HCT116 (cell line): ENCODE measurements around the gene SLC35B2.

ENCODE experiments used
- ATF3 ChIP-seq: IDR thresholded peaks from 2 replicates; pipeline ENCODE4 v1.6.1; 2012
- CEBPB ChIP-seq: IDR thresholded peaks from 2 replicates; pipeline ENCODE4 v1.6.1; 2012; ENCODE audit warnings: low read depth
- CTCF ChIP-seq, 3 experiments: fragments of 200-600 bp in 1 of 3; sonication (generic) in 1 of 3; IDR thresholded peaks in 2 of 3; conservative IDR thresholded peaks in 1 of 3; 2 replicates each; pipeline ENCODE4 v1.5.1; 2012 to 2017; ENCODE audit warnings: low read depth in 2 of 3, low read length in 2 of 3, antibody characterized with exemption in 1 of 3, borderline replicate concordance in 1 of 3, control low read depth in 1 of 3, mild to moderate bottlenecking in 1 of 3, mixed read lengths in 1 of 3, mixed run types in 1 of 3, moderate library complexity in 1 of 3; ENCODE audit not compliant: insufficient read depth in 1 of 3
- ELF1 ChIP-seq: IDR thresholded peaks from 2 replicates; pipeline ENCODE4 v1.6.1; 2012; ENCODE audit warnings: low read depth, borderline replicate concordance
- EZH2 ChIP-seq: fragments of 200-600 bp; sonication (generic); IDR thresholded peaks from 2 replicates; pipeline ENCODE4 v1.6.1; 2017; ENCODE audit warnings: antibody characterized with exemption, mixed run types
- JUND ChIP-seq: IDR thresholded peaks from 2 replicates; pipeline ENCODE4 v1.6.1; 2012
- POLR2A ChIP-seq: IDR thresholded peaks from 2 replicates; pipeline ENCODE4 v1.7.0; 2011; ENCODE audit warnings: borderline replicate concordance; ENCODE audit not compliant: insufficient read depth, insufficient read length; ENCODE audit errors: extremely low read depth
- POLR2AphosphoS5 ChIP-seq: IDR thresholded peaks from 2 replicates; pipeline ENCODE4 v1.6.1; 2011; ENCODE audit warnings: mild to moderate bottlenecking, low read depth, low read length, moderate library complexity
- RAD21 ChIP-seq: IDR thresholded peaks from 2 replicates; pipeline ENCODE4 v1.6.1; 2012; ENCODE audit warnings: low read depth, mild to moderate bottlenecking
- SP1 ChIP-seq: IDR thresholded peaks from 2 replicates; pipeline ENCODE4 v1.6.1; 2012; ENCODE audit warnings: low read depth
- YY1 ChIP-seq: IDR thresholded peaks from 2 replicates; pipeline ENCODE4 v1.6.1; 2011; ENCODE audit warnings: low read length, low read depth, moderate library complexity, mild to moderate bottlenecking; ENCODE audit not compliant: insufficient replicate concordance; ENCODE audit errors: extremely low read depth
- ZFX ChIP-seq: fragments of 450-650 bp; IDR thresholded peaks from 2 replicates; pipeline ENCODE4 v1.6.1; 2017
- ZNF274 ChIP-seq: fragments of 200-500 bp; sonication (Bioruptor generic); IDR thresholded peaks from 2 replicates; pipeline ENCODE4 v1.6.1; 2014; ENCODE audit warnings: mild to moderate bottlenecking, low read depth, low read length, inconsistent platforms
- TF ChIP-seq, protein P1 (sequence below): IDR thresholded peaks from 2 replicates; pipeline ENCODE4 v1.6.1; 2011; ENCODE audit warnings: mild to moderate bottlenecking, low read length, moderate library complexity; ENCODE audit not compliant: insufficient replicate concordance; ENCODE audit errors: extremely low read depth

DNA sequence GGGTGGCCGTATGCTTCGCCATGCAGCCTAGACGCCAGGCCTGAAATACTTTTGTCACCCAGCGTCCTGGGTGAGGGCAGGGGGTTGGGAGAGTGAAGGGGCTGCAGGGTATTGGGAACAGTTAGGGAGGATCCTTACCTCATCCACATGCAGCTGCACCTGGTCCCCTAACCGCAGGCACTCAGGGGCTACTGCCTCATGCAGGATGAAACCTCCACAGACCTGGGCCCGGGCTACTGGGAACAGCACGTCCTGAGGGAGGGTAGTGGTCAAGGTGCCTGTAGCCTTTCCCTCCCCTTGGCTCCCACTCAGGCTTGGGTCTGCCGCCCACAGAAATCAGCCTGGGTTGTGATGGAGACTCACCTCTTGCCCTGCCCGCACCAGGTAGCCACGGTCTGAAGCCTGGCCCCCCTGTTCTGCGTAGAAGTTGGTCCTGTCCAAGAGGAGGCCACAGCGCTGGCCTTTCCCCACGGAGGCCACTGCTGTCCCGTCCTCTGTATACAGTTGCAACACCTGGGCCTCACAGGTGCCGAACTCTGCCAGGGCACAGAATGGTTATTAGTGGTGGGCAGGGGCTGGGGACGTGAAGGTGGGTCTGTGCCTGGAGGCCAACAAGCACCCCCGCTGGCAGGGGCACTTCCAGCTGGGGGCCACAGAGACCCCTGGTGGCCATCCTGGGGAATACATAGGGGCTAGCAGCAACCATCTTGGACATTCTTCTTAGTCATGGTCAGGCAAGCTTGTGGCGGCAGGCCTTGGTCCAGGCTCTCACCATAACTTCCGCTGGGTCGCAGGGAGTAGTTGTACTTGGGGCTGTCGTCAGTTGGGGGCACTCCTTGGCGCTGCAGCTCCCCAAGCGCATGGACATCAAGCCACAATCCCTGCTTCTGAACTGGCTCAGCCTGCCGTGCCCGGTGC lies 47.2 kb upstream of the SLC35B2 start:
- TF ChIP-seq, protein P1, sequence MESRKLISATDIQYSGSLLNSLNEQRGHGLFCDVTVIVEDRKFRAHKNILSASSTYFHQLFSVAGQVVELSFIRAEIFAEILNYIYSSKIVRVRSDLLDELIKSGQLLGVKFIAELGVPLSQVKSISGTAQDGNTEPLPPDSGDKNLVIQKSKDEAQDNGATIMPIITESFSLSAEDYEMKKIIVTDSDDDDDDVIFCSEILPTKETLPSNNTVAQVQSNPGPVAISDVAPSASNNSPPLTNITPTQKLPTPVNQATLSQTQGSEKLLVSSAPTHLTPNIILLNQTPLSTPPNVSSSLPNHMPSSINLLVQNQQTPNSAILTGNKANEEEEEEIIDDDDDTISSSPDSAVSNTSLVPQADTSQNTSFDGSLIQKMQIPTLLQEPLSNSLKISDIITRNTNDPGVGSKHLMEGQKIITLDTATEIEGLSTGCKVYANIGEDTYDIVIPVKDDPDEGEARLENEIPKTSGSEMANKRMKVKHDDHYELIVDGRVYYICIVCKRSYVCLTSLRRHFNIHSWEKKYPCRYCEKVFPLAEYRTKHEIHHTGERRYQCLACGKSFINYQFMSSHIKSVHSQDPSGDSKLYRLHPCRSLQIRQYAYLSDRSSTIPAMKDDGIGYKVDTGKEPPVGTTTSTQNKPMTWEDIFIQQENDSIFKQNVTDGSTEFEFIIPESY, result no peak
- TF ChIP-seq POLR2A (no peak), ATF3 (no peak), CTCF (IDR thresholded peaks at IDR 0.05 in 2 of 3, conservative IDR thresholded peaks at IDR 0.05 in 1 of 3; ENCODE audit: borderline replicate concordance in 1 of 3, insufficient read depth in 1 of 3, low read depth in 2 of 3, low read length in 2 of 3) (peak; percentile 46 to 87 (median 85); a peak in 5 of 6 replicates), YY1 (peak; percentile 59), SP1 (no peak), JUND (no peak), ZFX (no peak), CEBPB (no peak), RAD21 (peak; percentile 52), ZNF274 (no peak), ELF1 (no peak), POLR2AphosphoS5 (no peak), EZH2 (no peak)
